CD4-positive, alpha-beta T cell (primary cell): ENCODE measurements around the gene OSMR. TPM values are rescaled to one million over a fixed set of nuclear protein-coding genes. Genes with fewer than 3 reads are reported as not detected.

Experiments used
- ATAC-seq: fragments of 200-7000 bp; cut with Tn5 transposase; one replicate; pipeline ENCODE4 v1.10.0; 2022; ENCODE audit warnings: mild to moderate bottlenecking; ENCODE audit not compliant: poor library complexity
- CTCF ChIA-PET: fragments of 350-600 bp; sonication (Branson Sonifier 250); formaldehyde crosslinking; loops from one replicate; lab custom pipeline; 2021; ENCODE audit warnings: antibody characterized with exemption, inconsistent platforms; lab: Charles Lee
- POLR2A ChIA-PET: fragments of 350-600 bp; sonication (Branson Sonifier 250); formaldehyde crosslinking; loops from one replicate; lab custom pipeline; 2021; ENCODE audit warnings: antibody characterized with exemption, inconsistent platforms; lab: Charles Lee
- DNase-seq, 14 experiments: peaks; one replicate each; pipeline ENCODE4 v3.0.0-alpha.2; 2013 to 2020; ENCODE audit warnings: mixed read lengths in 2 of 14
- H3K27ac ChIP-seq, 2 donors: one replicate each; pipeline versions ENCODE4 v1.5.1 to v1.7.0; 2013; ENCODE audit warnings: low read length in 2 of 2, low read depth in 1 of 2, mild to moderate bottlenecking in 1 of 2
- H3K27me3 ChIP-seq, 2 experiments: 1 replicate in 1 of 2; 2 replicates in 1 of 2; pipeline versions ENCODE4 v1.6.1 to v1.7.0; 2013; ENCODE audit warnings: low read length in 2 of 2, control low read depth in 1 of 2, mild to moderate bottlenecking in 1 of 2, moderate library complexity in 1 of 2; ENCODE audit not compliant: insufficient read depth in 2 of 2, control insufficient read depth in 1 of 2
- H3K36me3 ChIP-seq: one replicate; pipeline ENCODE4 v1.6.1; 2013; ENCODE audit warnings: low read length, control low read depth; ENCODE audit not compliant: insufficient read depth
- H3K4me1 ChIP-seq: one replicate; pipeline ENCODE4 v1.6.1; 2013; ENCODE audit warnings: low read length, control low read depth; ENCODE audit not compliant: insufficient read depth
- H3K4me3 ChIP-seq: one replicate; pipeline ENCODE4 v1.5.1; 2013; ENCODE audit warnings: mild to moderate bottlenecking, low read length, moderate library complexity
- H3K9me3 ChIP-seq, 2 experiments: 1 replicate in 1 of 2; 2 replicates in 1 of 2; pipeline versions ENCODE4 v1.6.1 to v1.7.0; 2013; ENCODE audit warnings: low read length in 2 of 2, mild to moderate bottlenecking in 2 of 2, control low read depth in 1 of 2, moderate library complexity in 1 of 2; ENCODE audit not compliant: control insufficient read depth in 1 of 2, insufficient read depth in 1 of 2
- H3K27ac Mint-ChIP-seq: one replicate; pipeline ENCODE4 v1.8.0; 2020; ENCODE audit warnings: mixed read lengths
- H3K27me3 Mint-ChIP-seq: one replicate; pipeline ENCODE4 v1.8.0; 2021; ENCODE audit warnings: mixed read lengths
- H3K36me3 Mint-ChIP-seq: one replicate; pipeline ENCODE4 v1.8.0; 2021; ENCODE audit warnings: low read depth, mixed read lengths
- H3K4me1 Mint-ChIP-seq: one replicate; pipeline ENCODE4 v1.8.0; 2021; ENCODE audit warnings: low read depth, mixed read lengths
- H3K4me3 Mint-ChIP-seq: one replicate; pipeline ENCODE4 v1.8.0; 2020; ENCODE audit warnings: mild to moderate bottlenecking, mixed read lengths
- H3K9me3 Mint-ChIP-seq: one replicate; pipeline ENCODE4 v1.8.0; 2020; ENCODE audit warnings: mixed read lengths
- CTCF ChIP-seq: fragments of 200-600 bp; IDR thresholded peaks from one replicate; pipeline ENCODE4 v1.8.0; 2022; ENCODE audit warnings: antibody characterized with exemption, mild to moderate bottlenecking
- intact Hi-C, 2 experiments: fragments of 100-400 bp; cut with DNase I in 1 of 2; cut with micrococcal nuclease in 1 of 2; formaldehyde crosslinking; loops; one replicate each; pipeline versions ENCODE4 v1.15.1 to v1.9.0; 2023 to 2025; cut with DNase I, micrococcal nuclease
- total RNA-seq, 174 experiments: library from RNA in 2 of 174; stranded (reverse) in 2 of 174; gene quantifications; one replicate each; pipeline ENCODE4 v1.2.3 and lab custom pipeline; 2021 to 2026

OSMR gene
- total RNA-seq, 2 experiments from 2014 or later, result not detected

- peaks cover 0 to 4% of the 10 kb centered on the region in 2 experiments for H3K27me3 ChIP-seq
- H3K9me3 ChIP-seq, result peaks cover 0 to 4% of the 10 kb centered on the region in 2 experiments
- Mint-ChIP-seq H3K27me3 (peaks cover 23% of the 10 kb centered on the region), H3K4me3 (no peak overlapping the region), H3K9me3 (no peaks in the 10 kb centered on the region), H3K36me3 (no peaks in the 10 kb centered on the region), H3K4me1 (no peaks in the 10 kb centered on the region), H3K27ac (no peak overlapping the region)
- no peak for TF ChIP-seq CTCF
- intact Hi-C loops, result no loop called here
- H3K4me1 ChIP-seq, result no peaks in the 10 kb centered on the region
- H3K36me3 ChIP-seq, result no peaks in the 10 kb centered on the region
- ChIA-PET POLR2A (no interaction called here), CTCF (no interaction called here)
- DNase-seq (no peak), ATAC-seq (no peak)
- H3K27ac ChIP-seq, result no peak overlapping the region
- no peak overlapping the region for H3K4me3 ChIP-seq
Observed at GRCh38 chr5:38927470-38927869, 81.7 kb downstream of the OSMR start.

- no peaks in the 10 kb centered on the region for H3K36me3 ChIP-seq
- Mint-ChIP-seq H3K27ac (no peak overlapping the region), H3K9me3 (no peaks in the 10 kb centered on the region), H3K4me3 (no peak overlapping the region), H3K4me1 (no peaks in the 10 kb centered on the region), H3K36me3 (no peaks in the 10 kb centered on the region), H3K27me3 (peaks cover 17% of the 10 kb centered on the region)
- ATAC-seq (no peak), DNase-seq (no peak)
- H3K4me1 ChIP-seq, result no peaks in the 10 kb centered on the region
- TF ChIP-seq CTCF, result no peak
- no peak overlapping the region for H3K4me3 ChIP-seq
- intact Hi-C loops, result no loop called here
- POLR2A ChIA-PET, result no interaction called here
- peaks cover 0 to 4% of the 10 kb centered on the region in 2 experiments for H3K9me3 ChIP-seq
- H3K27ac ChIP-seq, result no peak overlapping the region
- peaks cover 0 to 4% of the 10 kb centered on the region in 2 experiments for H3K27me3 ChIP-seq
- CTCF ChIA-PET, result no interaction called here
Observed at GRCh38 chr5:38929838-38930237, 84.0 kb downstream of the OSMR start.

- peaks cover 6% of the 10 kb centered on the region for H3K27me3 Mint-ChIP-seq
- ATAC-seq (no peak), DNase-seq (no peak)
- peaks cover 0 to 4% of the 10 kb centered on the region in 2 experiments for H3K27me3 ChIP-seq
- no peaks in the 10 kb centered on the region for H3K36me3 ChIP-seq
- H3K27ac Mint-ChIP-seq, result no peak overlapping the region
- H3K4me1 Mint-ChIP-seq, result no peaks in the 10 kb centered on the region
- ChIA-PET CTCF (no interaction called here), POLR2A (no interaction called here)
- H3K36me3 Mint-ChIP-seq, result peaks cover 13% of the 10 kb centered on the region
- no peaks in the 10 kb centered on the region for H3K4me1 ChIP-seq
- no peak for TF ChIP-seq CTCF
- H3K27ac ChIP-seq, result no peak overlapping the region
- intact Hi-C loops, result no loop called here
- no peaks in the 10 kb centered on the region for H3K9me3 Mint-ChIP-seq
- peaks cover 0 to 4% of the 10 kb centered on the region in 2 experiments for H3K9me3 ChIP-seq
- no peak overlapping the region for H3K4me3 Mint-ChIP-seq
- no peak overlapping the region for H3K4me3 ChIP-seq
Observed at GRCh38 chr5:38931731-38932130, 85.9 kb downstream of the OSMR start.
